AG04449 (cell line): ENCODE data around the gene ZNF567.
"Not testable (repeated sequence)": the region's sequence is repeated elsewhere in the genome, so short reads cannot be mapped to it uniquely, and the experiment has no call there.

ENCODE experiments used
- CTCF ChIA-PET: fragments of 350-600 bp; formaldehyde crosslinking; extraction: SDS; loops from one replicate; lab custom pipeline; 2021; ENCODE audit warnings: antibody characterized with exemption; lab: Yijun Ruan, JAX
- POLR2A ChIA-PET: fragments of 400-600, 350-600 bp; formaldehyde crosslinking; extraction: SDS; loops from one replicate; lab custom pipeline; 2020; ENCODE audit warnings: antibody characterized with exemption, inconsistent platforms; lab: Yijun Ruan, JAX
- DNase-seq: peaks from one replicate; pipeline ENCODE4 v3.0.0-alpha.2; 2010; ENCODE audit warnings: low read depth, low spot score
- H3K4me3 ChIP-seq: 2 replicates; pipeline ENCODE4 v1.5.1; 2011; ENCODE audit warnings: low read depth, mild to moderate bottlenecking, control low read depth, low read length
- CTCF ChIP-seq: IDR thresholded peaks from one replicate; pipeline ENCODE4 v1.5.1; 2011; ENCODE audit warnings: mild to moderate bottlenecking, moderate library complexity, low read length, control low read depth, inconsistent platforms; ENCODE audit not compliant: insufficient read depth; ENCODE audit errors: missing control alignments

The ZNF567 gene

GRCh38 chr19:36748431-36749275 is 61.2 kb downstream of the ZNF567 start:
- no peak for TF ChIP-seq CTCF
- H3K4me3 ChIP-seq: no peak overlapping the region
- ChIA-PET CTCF (no interaction called here), POLR2A (no interaction called here)
- DNase-seq: no peak

GRCh38 chr19:36749613-36750012 is 62.2 kb downstream of the ZNF567 start:
- CTCF ChIA-PET, POLR2A ChIA-PET, DNase-seq, H3K4me3 ChIP-seq: not testable (repeated sequence)

- POLR2A ChIA-PET: no interaction called here
- TF ChIP-seq CTCF: no peak
- no peak overlapping the region for H3K4me3 ChIP-seq
- CTCF ChIA-PET: no interaction called here
- no peak for DNase-seq
These were observed 62.8 kb downstream of the ZNF567 start for GRCh38 chr19:36750066-36750691.
